RKO (cell line): Measurements from ENCODE around the gene FERD3L.
"Not testable (repeated sequence)": the region's sequence is repeated elsewhere in the genome, so short reads cannot be mapped to it uniquely, and the experiment has no call there.

ENCODE experiments used
- DNase-seq: peaks from one replicate; pipeline ENCODE4 v3.0.0-alpha.2; 2016; ENCODE audit warnings: low spot score

Gene FERD3L

GRCh38 chr7:19144661-19145433, at the start of gene FERD3L:
FERD3L (minus strand) TSS chr7:19145421; CDS start chr7:19145362, 59 bp downstream.
- no peak for DNase-seq

- not testable (repeated sequence) for DNase-seq
These were observed 49.2 kb upstream of the FERD3L start for GRCh38 chr7:19194417-19194816.

GRCh38 chr7:19181634-19182033, 36.4 kb upstream of the FERD3L start:
- DNase-seq = no peak

GRCh38 chr7:19178595-19178994, 33.4 kb upstream of the FERD3L start:
- DNase-seq = no peak

- DNase-seq = no peak
These were observed 32.0 kb upstream of the FERD3L start for GRCh38 chr7:19177269-19177668.

- no peak for DNase-seq
These were observed 30.0 kb upstream of the FERD3L start for GRCh38 chr7:19175241-19175640.

GRCh38 chr7:19161671-19162070, 16.4 kb upstream of the FERD3L start:
- DNase-seq = no peak

GRCh38 chr7:19146699-19147098, 1.5 kb upstream of the FERD3L start:
- no peak for DNase-seq

GRCh38 chr7:19145434-19146115, 354 bp upstream of the FERD3L start:
- no peak for DNase-seq

GRCh38 chr7:19143881-19144574, 1.2 kb downstream of the FERD3L start:
- DNase-seq = no peak

- no peak for DNase-seq
These were observed 5.4 kb downstream of the FERD3L start for GRCh38 chr7:19139706-19140327.

- no peak for DNase-seq
These were observed 11.3 kb downstream of the FERD3L start for GRCh38 chr7:19133886-19134285.

- no peak for DNase-seq
These were observed 11.8 kb downstream of the FERD3L start for GRCh38 chr7:19133390-19133789.

- DNase-seq = no peak
These were observed 16.4 kb downstream of the FERD3L start for GRCh38 chr7:19128856-19129255.

- DNase-seq = peak; percentile 65
These were observed 23.1 kb downstream of the FERD3L start for GRCh38 chr7:19121977-19122588.

GRCh38 chr7:19119870-19120486, 25.2 kb downstream of the FERD3L start:
- DNase-seq = no peak

- no peak for DNase-seq
These were observed 25.8 kb downstream of the FERD3L start for GRCh38 chr7:19119372-19119771.

- DNase-seq = no peak
These were observed 26.4 kb downstream of the FERD3L start for GRCh38 chr7:19118636-19119371.

- no peak for DNase-seq
These were observed 27.2 kb downstream of the FERD3L start for GRCh38 chr7:19117870-19118608.
